Brain microvascular endothelial cell (primary cell): Measurements from ENCODE around the gene MEIS2.

Experiments used
- DNase-seq: peaks from one replicate; pipeline ENCODE4 v3.0.0-alpha.2; 2020
- H3K27ac ChIP-seq: fragments of 250-450 bp; sonication (Bioruptor Pico); 2 replicates; pipeline ENCODE4 v1.5.1; 2020; ENCODE audit warnings: mild to moderate bottlenecking, moderate library complexity
- H3K27me3 ChIP-seq: fragments of 250-450 bp; sonication (Bioruptor Pico); replicated peaks from 2 replicates; pipeline ENCODE4 v1.5.1; 2020; ENCODE audit warnings: mild to moderate bottlenecking
- H3K36me3 ChIP-seq: fragments of 250-450 bp; sonication (Bioruptor Pico); replicated peaks from 2 replicates; pipeline ENCODE4 v1.5.1; 2020; ENCODE audit warnings: mild to moderate bottlenecking
- H3K4me3 ChIP-seq: 2 replicates; pipeline ENCODE4 v1.5.1; 2011; ENCODE audit warnings: low read depth, mild to moderate bottlenecking, control low read depth, low read length, moderate library complexity
- CTCF ChIP-seq: IDR thresholded peaks from 2 replicates; pipeline ENCODE4 v1.5.1; 2011; ENCODE audit warnings: low read depth, mild to moderate bottlenecking, moderate library complexity, low read length, control low read depth, inconsistent platforms; ENCODE audit errors: missing control alignments
- in situ Hi-C: cut with HindIII; loops from 2 replicates; pipeline ENCODE4 v1.10.0; 2017; ENCODE audit warnings: low sequenced_read_pairs, low pct_ligation_motif_present

The MEIS2 gene

GRCh38 chr15:36917411-36918267 is 182.7 kb downstream of the MEIS2 start:
- H3K36me3 ChIP-seq: no peaks in the 10 kb centered on the region
- H3K4me3 ChIP-seq: no peak overlapping the region
- no peak overlapping the region for H3K27ac ChIP-seq
- in situ Hi-C loops: no loop called here
- no peak for DNase-seq
- no peaks in the 10 kb centered on the region for H3K27me3 ChIP-seq
- no peak for TF ChIP-seq CTCF

GRCh38 chr15:36914960-36915808 is 185.2 kb downstream of the MEIS2 start:
- in situ Hi-C loops: no loop called here
- DNase-seq: no peak
- no peaks in the 10 kb centered on the region for H3K36me3 ChIP-seq
- no peak overlapping the region for H3K27ac ChIP-seq
- TF ChIP-seq CTCF: no peak
- no peak overlapping the region for H3K4me3 ChIP-seq
- H3K27me3 ChIP-seq: no peaks in the 10 kb centered on the region

GRCh38 chr15:36914466-36914865 is 185.9 kb downstream of the MEIS2 start:
- Histone ChIP-seq H3K4me3 (no peak overlapping the region), H3K36me3 (no peaks in the 10 kb centered on the region), H3K27ac (no peak overlapping the region), H3K27me3 (no peaks in the 10 kb centered on the region)
- DNase-seq: no peak
- TF ChIP-seq CTCF: no peak
- in situ Hi-C loops: no loop called here

- in situ Hi-C loops: no loop called here
- DNase-seq: no peak
- Histone ChIP-seq H3K27ac (no peak overlapping the region), H3K4me3 (no peak overlapping the region), H3K36me3 (no peaks in the 10 kb centered on the region), H3K27me3 (no peaks in the 10 kb centered on the region)
- TF ChIP-seq CTCF: no peak
Measured at GRCh38 chr15:36912311-36912712, 188.0 kb downstream of the MEIS2 start.

- in situ Hi-C loops: no loop called here
- H3K36me3 ChIP-seq: no peaks in the 10 kb centered on the region
- no peak overlapping the region for H3K27ac ChIP-seq
- no peak for TF ChIP-seq CTCF
- H3K27me3 ChIP-seq: no peaks in the 10 kb centered on the region
- no peak overlapping the region for H3K4me3 ChIP-seq
- peak; percentile 57 for DNase-seq
Measured at GRCh38 chr15:36911322-36911944, 188.9 kb downstream of the MEIS2 start.
